ENCODE results near the gene C11orf52.

The C11orf52 gene

GRCh38 chr11:111939836-111940604 lies 21.3 kb downstream of the C11orf52 start:
- no peak for DNase-seq

GRCh38 chr11:111941963-111942362 lies 23.2 kb downstream of the C11orf52 start:
- no peak for DNase-seq

- DNase-seq: no peak
These were observed 24.1 kb downstream of the C11orf52 start for GRCh38 chr11:111942829-111943228.

- no peak for DNase-seq
These were observed 25.4 kb downstream of the C11orf52 start for GRCh38 chr11:111944139-111944538.

- no peak for DNase-seq
These were observed 25.9 kb downstream of the C11orf52 start for GRCh38 chr11:111944651-111945051.

GRCh38 chr11:111945198-111945597 lies 26.5 kb downstream of the C11orf52 start:
- no peak for DNase-seq

- no peak for DNase-seq
These were observed 27.8 kb downstream of the C11orf52 start for GRCh38 chr11:111946499-111946898.

GRCh38 chr11:111947143-111947542 lies 28.4 kb downstream of the C11orf52 start:
- DNase-seq: no peak

GRCh38 chr11:111949519-111950426 lies 31.1 kb downstream of the C11orf52 start:
- DNase-seq: no peak

GRCh38 chr11:111951565-111951964 lies 32.9 kb downstream of the C11orf52 start:
- no peak for DNase-seq

GRCh38 chr11:111954154-111954553 lies 35.4 kb downstream of the C11orf52 start:
- DNase-seq: no peak

- no peak for DNase-seq
These were observed 39.1 kb downstream of the C11orf52 start for GRCh38 chr11:111957663-111958444.

- no peak for DNase-seq
These were observed 42.2 kb downstream of the C11orf52 start for GRCh38 chr11:111960916-111961315.

- DNase-seq: no peak
These were observed 42.9 kb downstream of the C11orf52 start for GRCh38 chr11:111961389-111962300.

GRCh38 chr11:111963931-111964340 lies 45.2 kb downstream of the C11orf52 start:
- DNase-seq: no peak

- DNase-seq: no peak
These were observed 48.0 kb downstream of the C11orf52 start for GRCh38 chr11:111966678-111967077.

GRCh38 chr11:111967649-111968048 lies 48.9 kb downstream of the C11orf52 start:
- no peak for DNase-seq

GRCh38 chr11:111969344-111969743 lies 50.6 kb downstream of the C11orf52 start:
- DNase-seq: no peak

- no peak for DNase-seq
These were observed 55.7 kb downstream of the C11orf52 start for GRCh38 chr11:111974446-111974845.

GRCh38 chr11:111975076-111975806 lies 56.5 kb downstream of the C11orf52 start:
- DNase-seq: no peak

- DNase-seq: no peak
These were observed 57.5 kb downstream of the C11orf52 start for GRCh38 chr11:111976119-111976766.

All from activated naive CD4-positive, alpha-beta T cell treated with Interleukin-2 at 50 U/mL for 16 hours (primary cell).